ENCODE results near the gene NFKB1.

Gene NFKB1

GRCh38 chr4:102627831-102628523, 126.8 kb downstream of the NFKB1 start:
- peak; percentile 83 for ATAC-seq
- DNase-seq = no peak

GRCh38 chr4:102629673-102630072, 128.5 kb downstream of the NFKB1 start:
- ATAC-seq = no peak
- DNase-seq = peak; percentile 37

- ATAC-seq = no peak
- DNase-seq = no peak
Observed at GRCh38 chr4:102631616-102632015, 130.5 kb downstream of the NFKB1 start.

GRCh38 chr4:102632241-102633065, 131.3 kb downstream of the NFKB1 start:
- DNase-seq (no peak), ATAC-seq (no peak)

DNA sequence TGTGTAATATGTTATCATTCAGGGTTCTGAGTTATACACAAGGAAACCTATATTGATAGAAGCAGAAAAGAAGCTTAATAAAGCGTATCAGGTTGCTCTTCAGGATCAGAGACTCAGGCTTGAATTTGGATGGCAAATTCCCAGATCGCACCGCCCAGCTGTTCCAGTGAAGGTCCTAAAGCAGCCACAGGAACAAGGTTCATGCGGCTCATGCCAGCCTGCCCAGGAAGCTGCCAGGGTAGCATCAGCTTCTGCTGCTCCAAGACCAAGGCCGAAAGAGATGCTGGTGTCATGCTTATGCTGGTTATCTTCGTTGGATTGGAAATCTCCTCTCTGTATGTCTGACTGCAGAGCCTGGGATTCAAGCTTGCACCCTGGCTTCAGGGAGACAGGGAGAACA, 131.9 kb downstream of the NFKB1 start:
- DNase-seq (no peak), ATAC-seq (no peak)

DNA sequence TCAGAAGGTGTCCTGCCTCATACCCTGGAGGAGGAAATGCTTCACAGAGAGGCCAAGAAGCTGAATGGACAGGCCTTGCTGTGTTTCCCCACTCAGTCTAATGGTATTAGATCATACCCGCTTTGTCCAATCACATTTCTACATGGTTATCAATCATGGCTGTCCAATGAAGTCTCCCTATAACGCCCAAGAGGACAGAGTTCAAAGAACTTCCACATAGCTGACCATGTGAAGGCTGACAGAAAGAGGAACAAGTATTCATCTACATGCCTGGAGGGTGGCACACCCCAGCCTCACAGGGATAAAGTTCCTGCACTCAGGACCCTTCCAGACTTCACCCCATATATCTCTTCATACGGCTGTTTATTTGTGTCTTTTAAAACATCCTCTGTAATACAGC, 136.2 kb downstream of the NFKB1 start:
- ATAC-seq = no peak
- DNase-seq = no peak

- ATAC-seq (no peak), DNase-seq (no peak)
Observed at GRCh38 chr4:102638621-102639020, 137.5 kb downstream of the NFKB1 start.

DNA sequence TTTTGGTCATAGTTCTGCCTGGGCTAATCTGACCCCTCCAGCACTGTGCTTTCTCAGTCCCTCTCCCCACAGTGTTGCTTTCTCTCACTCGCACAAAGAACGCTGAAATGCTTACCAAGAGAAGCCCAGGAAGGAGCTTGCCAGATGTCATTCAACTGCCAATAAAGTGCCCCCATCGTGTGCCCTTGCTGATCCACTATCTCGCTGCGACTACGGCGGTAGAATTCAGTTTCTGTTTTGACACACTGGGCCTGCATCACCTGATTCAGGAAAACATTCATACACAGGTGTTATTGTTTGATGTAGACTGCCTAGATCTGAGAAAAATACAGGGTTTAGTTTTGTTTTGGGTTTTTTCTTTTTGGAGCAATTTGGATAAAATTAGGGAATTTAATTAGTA, 138.4 kb downstream of the NFKB1 start:
- DNase-seq = no peak
- ATAC-seq = no peak

- DNase-seq = no peak
- no peak for ATAC-seq
Observed at GRCh38 chr4:102640669-102641068, 139.5 kb downstream of the NFKB1 start.

GRCh38 chr4:102641793-102642192, 140.6 kb downstream of the NFKB1 start:
- DNase-seq = no peak
- no peak for ATAC-seq

DNA sequence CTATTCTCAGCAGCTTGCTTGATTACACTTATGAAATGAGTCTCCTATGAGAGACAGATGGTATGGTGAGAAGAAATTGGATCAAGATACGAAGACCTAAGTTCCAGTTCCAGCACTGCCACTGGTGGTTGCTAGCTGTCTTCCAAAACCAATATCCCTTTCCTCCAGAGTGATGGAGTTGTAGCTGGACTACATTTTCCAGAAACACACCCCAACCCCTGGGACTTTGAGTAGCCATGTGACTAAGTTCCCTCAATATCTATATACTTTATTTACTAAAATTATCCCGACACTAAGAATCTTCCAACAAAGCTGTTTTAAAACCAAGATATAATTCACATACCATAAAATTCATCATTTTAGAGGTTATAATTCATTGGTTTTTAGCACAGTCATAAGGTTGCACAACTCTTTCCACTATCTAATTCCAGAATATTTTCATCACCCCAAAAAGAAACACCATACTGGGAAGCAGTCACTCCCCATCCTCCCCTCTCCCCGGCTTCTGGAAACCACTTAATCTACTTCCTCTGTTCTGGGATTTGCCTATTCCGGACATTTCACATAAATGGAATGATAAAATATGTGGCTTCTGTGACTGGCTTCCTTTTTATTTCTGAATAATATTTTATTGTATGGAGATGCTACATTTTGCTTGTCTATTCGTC, 141.6 kb downstream of the NFKB1 start:
- DNase-seq (no peak), ATAC-seq (no peak)

DNA sequence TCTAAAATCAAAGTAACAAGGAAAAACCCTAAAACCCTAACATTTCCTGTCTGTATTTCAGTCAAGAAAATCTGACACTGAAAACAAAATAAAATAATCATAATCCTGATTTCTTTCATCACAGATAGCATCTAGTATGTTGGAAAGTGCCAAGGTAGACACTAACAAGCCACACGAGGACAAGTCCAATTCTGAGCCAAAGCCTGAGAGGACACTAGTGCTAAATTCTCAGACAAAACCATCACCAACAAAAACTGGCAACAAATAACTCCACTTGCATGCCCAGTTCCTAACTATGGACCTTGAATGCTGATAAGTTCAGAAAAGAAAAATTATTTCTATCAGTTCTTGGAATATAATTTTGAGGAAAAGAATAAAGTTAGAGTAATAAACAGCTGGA, 146.0 kb downstream of the NFKB1 start:
- no peak for ATAC-seq
- DNase-seq = no peak

DNA sequence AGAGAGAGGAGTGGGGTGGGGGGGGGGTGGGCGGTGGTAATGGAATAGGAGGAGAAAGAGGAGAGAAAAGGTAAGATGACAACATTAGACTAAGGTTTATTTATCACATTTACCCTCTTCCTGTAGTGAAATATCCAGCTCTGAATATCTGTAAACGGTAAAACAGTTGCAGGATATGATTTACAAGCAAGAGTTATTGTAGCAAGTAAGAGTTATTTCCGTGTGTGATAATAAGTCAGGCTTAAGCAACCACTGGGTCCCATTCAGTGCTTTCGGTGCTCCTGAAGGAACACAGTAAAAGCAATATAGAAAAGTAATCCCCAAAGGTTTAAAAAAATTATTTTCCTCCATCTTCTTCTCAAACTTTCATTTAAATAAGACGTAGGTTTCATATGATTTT, 156.0 kb downstream of the NFKB1 start:
- DNase-seq = no peak
- ATAC-seq = no peak

GRCh38 chr4:102663073-102663472, 161.9 kb downstream of the NFKB1 start:
- no peak for DNase-seq
- no peak for ATAC-seq

DNA sequence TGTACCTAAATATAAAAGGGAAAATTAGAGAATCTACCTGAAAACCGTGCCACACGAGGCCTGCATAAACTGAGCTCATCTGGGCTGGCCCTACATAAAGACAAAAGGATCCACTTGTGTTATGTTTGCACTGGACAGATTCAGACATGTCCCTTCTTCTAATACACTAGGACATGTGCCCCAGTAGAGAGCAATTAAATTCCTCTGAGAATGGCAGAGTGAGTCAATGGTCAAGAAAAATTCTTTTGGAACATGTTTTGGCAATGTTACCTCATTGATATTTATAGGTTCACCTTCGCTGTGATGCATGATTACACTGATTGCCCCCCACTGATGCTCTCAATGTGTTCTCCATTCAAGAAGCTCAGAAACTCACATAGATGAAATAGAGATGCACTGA, 164.4 kb downstream of the NFKB1 start:
- ATAC-seq = no peak
- DNase-seq = no peak

All from stimulated activated naive CD8-positive, alpha-beta T cell treated with anti-CD3 and anti-CD28 coated beads, Interleukin-15, Interleukin-2, amounts not matched to agents 100 U/mL and 50 U/mL, for 24 hours (primary cell).